ENCODE results near the gene ARID5A.

Gene ARID5A

GRCh38 chr2:96499061-96499960, 37.2 kb upstream of the ARID5A start:
- H3K9me3 ChIP-seq (ENCODE audit: control insufficient read depth, low read length) = no peaks in the 10 kb centered on the region
- H3K27me3 ChIP-seq (replicated peaks; ENCODE audit: control insufficient read depth, insufficient read depth, low read length, poor library complexity, severe bottlenecking) = no peaks in the 10 kb centered on the region
- peaks cover 12% of the 10 kb centered on the region for H3K4me1 ChIP-seq (ENCODE audit: control insufficient read depth, insufficient read depth, low read length, poor library complexity, severe bottlenecking)
- H3K4me3 ChIP-seq (ENCODE audit: insufficient read depth, low read depth, low read length, poor library complexity, severe bottlenecking) = no peak overlapping the region
- H3K27ac ChIP-seq (ENCODE audit: insufficient read depth, low read length, poor library complexity, severe bottlenecking) = no peak overlapping the region
- no peak for DNase-seq
- H3K36me3 ChIP-seq (ENCODE audit: control insufficient read depth, insufficient read depth, low read length) = no peaks in the 10 kb centered on the region

GRCh38 chr2:96500385-96501066, 36.0 kb upstream of the ARID5A start:
- no peak overlapping the region for H3K27ac ChIP-seq (ENCODE audit: insufficient read depth, low read length, poor library complexity, severe bottlenecking)
- H3K36me3 ChIP-seq (ENCODE audit: control insufficient read depth, insufficient read depth, low read length) = no peaks in the 10 kb centered on the region
- no peak for DNase-seq
- H3K4me1 ChIP-seq (ENCODE audit: control insufficient read depth, insufficient read depth, low read length, poor library complexity, severe bottlenecking) = peaks cover 12% of the 10 kb centered on the region
- no peaks in the 10 kb centered on the region for H3K9me3 ChIP-seq (ENCODE audit: control insufficient read depth, low read length)
- no peak overlapping the region for H3K4me3 ChIP-seq (ENCODE audit: insufficient read depth, low read depth, low read length, poor library complexity, severe bottlenecking)
- no peaks in the 10 kb centered on the region for H3K27me3 ChIP-seq (replicated peaks; ENCODE audit: control insufficient read depth, insufficient read depth, low read length, poor library complexity, severe bottlenecking)

- peaks cover 12% of the 10 kb centered on the region for H3K4me1 ChIP-seq (ENCODE audit: control insufficient read depth, insufficient read depth, low read length, poor library complexity, severe bottlenecking)
- no peak overlapping the region for H3K4me3 ChIP-seq (ENCODE audit: insufficient read depth, low read depth, low read length, poor library complexity, severe bottlenecking)
- no peak overlapping the region for H3K27ac ChIP-seq (ENCODE audit: insufficient read depth, low read length, poor library complexity, severe bottlenecking)
- H3K36me3 ChIP-seq (ENCODE audit: control insufficient read depth, insufficient read depth, low read length) = no peaks in the 10 kb centered on the region
- H3K27me3 ChIP-seq (replicated peaks; ENCODE audit: control insufficient read depth, insufficient read depth, low read length, poor library complexity, severe bottlenecking) = no peaks in the 10 kb centered on the region
- no peaks in the 10 kb centered on the region for H3K9me3 ChIP-seq (ENCODE audit: control insufficient read depth, low read length)
- DNase-seq = no peak
Observed at GRCh38 chr2:96501471-96501874, 35.1 kb upstream of the ARID5A start.

- Histone ChIP-seq H3K27me3 (replicated peaks; ENCODE audit: control insufficient read depth, insufficient read depth, low read length, poor library complexity, severe bottlenecking) (no peaks in the 10 kb centered on the region), H3K36me3 (ENCODE audit: control insufficient read depth, insufficient read depth, low read length) (no peaks in the 10 kb centered on the region)
Observed at GRCh38 chr2:96501886-96502810, 34.4 kb upstream of the ARID5A start.

GRCh38 chr2:96502891-96503636, 33.5 kb upstream of the ARID5A start:
- DNase-seq = no peak
- Histone ChIP-seq H3K9me3 (ENCODE audit: control insufficient read depth, low read length) (no peaks in the 10 kb centered on the region), H3K4me3 (ENCODE audit: insufficient read depth, low read depth, low read length, poor library complexity, severe bottlenecking) (no peak overlapping the region), H3K4me1 (ENCODE audit: control insufficient read depth, insufficient read depth, low read length, poor library complexity, severe bottlenecking) (peaks cover 16% of the 10 kb centered on the region), H3K36me3 (ENCODE audit: control insufficient read depth, insufficient read depth, low read length) (no peaks in the 10 kb centered on the region), H3K27me3 (replicated peaks; ENCODE audit: control insufficient read depth, insufficient read depth, low read length, poor library complexity, severe bottlenecking) (no peaks in the 10 kb centered on the region), H3K27ac (ENCODE audit: insufficient read depth, low read length, poor library complexity, severe bottlenecking) (no peak overlapping the region)

More at GRCh38 chr2:96501886-96502810, 34.4 kb upstream of the ARID5A start:
- Histone ChIP-seq H3K4me3 (ENCODE audit: insufficient read depth, low read depth, low read length, poor library complexity, severe bottlenecking) (no peak overlapping the region), H3K27ac (ENCODE audit: insufficient read depth, low read length, poor library complexity, severe bottlenecking) (no peak overlapping the region), H3K9me3 (ENCODE audit: control insufficient read depth, low read length) (no peaks in the 10 kb centered on the region), H3K4me1 (ENCODE audit: control insufficient read depth, insufficient read depth, low read length, poor library complexity, severe bottlenecking) (peaks cover 12% of the 10 kb centered on the region)
- DNase-seq = no peak

- H3K4me3 ChIP-seq (ENCODE audit: insufficient read depth, low read depth, low read length, poor library complexity, severe bottlenecking) = no peak overlapping the region
- no peak for DNase-seq
Observed at GRCh38 chr2:96503637-96504243, 32.8 kb upstream of the ARID5A start.

GRCh38 chr2:96505231-96505889, 31.2 kb upstream of the ARID5A start, which contains the start of gene NEURL3:
NEURL3 (minus strand) TSS chr2:96505357; CDS start chr2:96505286, 71 bp downstream.
- no peaks in the 10 kb centered on the region for H3K9me3 ChIP-seq (ENCODE audit: control insufficient read depth, low read length)
- H3K4me1 ChIP-seq (ENCODE audit: control insufficient read depth, insufficient read depth, low read length, poor library complexity, severe bottlenecking) = peaks cover 23% of the 10 kb centered on the region
- no peaks in the 10 kb centered on the region for H3K36me3 ChIP-seq (ENCODE audit: control insufficient read depth, insufficient read depth, low read length)
- DNase-seq = no peak
- peaks cover 4% of the 10 kb centered on the region for H3K27me3 ChIP-seq (replicated peaks; ENCODE audit: control insufficient read depth, insufficient read depth, low read length, poor library complexity, severe bottlenecking)
- H3K27ac ChIP-seq (ENCODE audit: insufficient read depth, low read length, poor library complexity, severe bottlenecking) = no peak within 1 kb of the TSS
- no peak within 1 kb of the TSS for H3K4me3 ChIP-seq (ENCODE audit: insufficient read depth, low read depth, low read length, poor library complexity, severe bottlenecking)

More at GRCh38 chr2:96503637-96504243, 32.8 kb upstream of the ARID5A start:
- Histone ChIP-seq H3K36me3 (ENCODE audit: control insufficient read depth, insufficient read depth, low read length) (no peaks in the 10 kb centered on the region), H3K4me1 (ENCODE audit: control insufficient read depth, insufficient read depth, low read length, poor library complexity, severe bottlenecking) (peaks cover 23% of the 10 kb centered on the region), H3K9me3 (ENCODE audit: control insufficient read depth, low read length) (no peaks in the 10 kb centered on the region), H3K27ac (ENCODE audit: insufficient read depth, low read length, poor library complexity, severe bottlenecking) (no peak overlapping the region), H3K27me3 (replicated peaks; ENCODE audit: control insufficient read depth, insufficient read depth, low read length, poor library complexity, severe bottlenecking) (no peaks in the 10 kb centered on the region)

- Histone ChIP-seq H3K9me3 (ENCODE audit: control insufficient read depth, low read length) (no peaks in the 10 kb centered on the region), H3K27me3 (replicated peaks; ENCODE audit: control insufficient read depth, insufficient read depth, low read length, poor library complexity, severe bottlenecking) (peaks cover 4% of the 10 kb centered on the region), H3K4me1 (ENCODE audit: control insufficient read depth, insufficient read depth, low read length, poor library complexity, severe bottlenecking) (peaks cover 22% of the 10 kb centered on the region), H3K36me3 (ENCODE audit: control insufficient read depth, insufficient read depth, low read length) (no peaks in the 10 kb centered on the region), H3K4me3 (ENCODE audit: insufficient read depth, low read depth, low read length, poor library complexity, severe bottlenecking) (no peak overlapping the region), H3K27ac (ENCODE audit: insufficient read depth, low read length, poor library complexity, severe bottlenecking) (no peak overlapping the region)
- DNase-seq = no peak
Observed at GRCh38 chr2:96506016-96506906, 30.3 kb upstream of the ARID5A start.

Data from effector memory CD4-positive, alpha-beta T cell (primary cell).